GM10847 (cell line): Measurements from ENCODE around the gene GJA3.

Experiments used
- POLR2A ChIP-seq: IDR thresholded peaks from 2 replicates; pipeline ENCODE4 v1.6.1; 2011; ENCODE audit not compliant: insufficient read length; ENCODE audit errors: extremely low read depth

GJA3 gene

DNA sequence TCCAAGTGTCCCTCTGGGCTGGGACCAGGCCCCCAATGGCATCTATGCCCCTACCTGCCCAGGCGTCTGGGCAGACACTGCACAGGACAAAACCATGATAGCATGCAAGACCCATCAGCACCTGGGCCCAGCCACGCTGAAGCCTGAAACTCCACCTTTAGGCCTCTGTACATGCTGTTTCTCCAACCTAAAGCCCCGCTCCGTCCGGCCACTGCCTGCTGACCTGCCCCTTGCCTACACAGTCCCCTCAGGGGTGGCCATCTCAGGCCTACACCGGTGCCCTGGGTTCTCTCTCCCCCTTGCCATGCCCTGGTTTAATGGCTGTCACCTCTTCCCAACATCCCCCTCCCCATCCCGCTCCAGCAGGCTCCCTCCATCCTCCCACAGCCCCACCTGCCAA is 15.3 kb downstream of the GJA3 start:
- no peak for TF ChIP-seq POLR2A

DNA sequence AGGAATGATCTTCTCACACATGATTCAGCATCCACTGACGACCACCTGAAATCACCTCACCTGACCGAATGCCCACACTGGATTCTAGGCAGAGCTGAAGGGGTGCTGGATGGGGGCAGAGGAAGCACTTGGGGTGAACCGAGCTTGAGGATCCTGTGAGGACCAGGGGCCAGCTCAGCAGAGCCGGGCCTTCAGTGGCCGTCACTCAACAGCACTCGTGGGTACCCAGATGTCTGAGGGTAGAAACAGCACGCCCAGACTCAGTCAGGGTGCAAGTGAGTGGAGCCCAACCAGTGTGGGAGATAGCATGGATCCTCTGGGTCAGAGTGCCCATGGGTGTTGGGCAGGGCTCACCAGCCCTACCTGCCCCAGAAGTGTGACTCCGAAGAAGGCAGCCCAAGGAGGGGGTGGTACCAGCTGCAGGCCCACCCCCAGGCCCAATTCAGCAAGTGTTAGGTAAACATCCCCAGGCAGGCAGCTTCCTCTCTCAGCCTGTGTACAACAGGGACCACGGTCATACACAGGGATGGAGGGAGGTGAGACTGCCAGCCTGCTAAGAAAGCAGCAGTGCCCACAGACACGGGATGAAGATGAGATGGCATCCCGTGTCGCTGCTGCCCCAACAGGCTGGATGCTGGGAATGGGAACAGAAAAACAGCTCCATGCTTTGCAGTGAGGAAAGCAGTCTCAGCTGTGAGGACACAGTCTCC is 16.6 kb downstream of the GJA3 start:
- TF ChIP-seq POLR2A: no peak

DNA sequence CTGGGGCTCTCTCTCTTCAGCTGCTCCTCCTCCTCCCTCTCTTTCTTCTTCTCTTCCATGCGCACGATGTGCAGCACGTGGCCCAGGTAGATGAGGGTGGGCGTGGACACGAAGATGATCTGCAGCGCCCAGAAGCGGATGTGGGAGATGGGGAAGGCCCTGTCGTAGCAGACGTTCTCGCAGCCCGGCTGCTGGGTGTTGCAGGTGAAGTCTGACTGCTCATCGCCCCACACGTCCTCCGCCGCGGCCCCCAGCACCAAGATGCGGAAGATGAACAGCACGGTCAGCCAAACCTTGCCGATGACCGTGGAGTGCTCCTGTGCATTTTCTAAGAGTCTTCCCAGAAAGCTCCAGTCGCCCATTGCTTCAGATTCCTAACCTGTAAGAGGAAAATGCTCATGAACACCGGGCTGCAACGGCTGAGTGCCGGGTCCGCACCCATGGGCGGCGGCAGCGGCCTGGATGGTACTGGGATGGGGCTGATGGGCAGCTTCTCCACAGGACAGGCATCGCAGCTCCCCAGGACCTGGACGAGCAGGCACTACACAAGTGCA is 17.8 kb downstream of the GJA3 start:
- no peak for TF ChIP-seq POLR2A

DNA sequence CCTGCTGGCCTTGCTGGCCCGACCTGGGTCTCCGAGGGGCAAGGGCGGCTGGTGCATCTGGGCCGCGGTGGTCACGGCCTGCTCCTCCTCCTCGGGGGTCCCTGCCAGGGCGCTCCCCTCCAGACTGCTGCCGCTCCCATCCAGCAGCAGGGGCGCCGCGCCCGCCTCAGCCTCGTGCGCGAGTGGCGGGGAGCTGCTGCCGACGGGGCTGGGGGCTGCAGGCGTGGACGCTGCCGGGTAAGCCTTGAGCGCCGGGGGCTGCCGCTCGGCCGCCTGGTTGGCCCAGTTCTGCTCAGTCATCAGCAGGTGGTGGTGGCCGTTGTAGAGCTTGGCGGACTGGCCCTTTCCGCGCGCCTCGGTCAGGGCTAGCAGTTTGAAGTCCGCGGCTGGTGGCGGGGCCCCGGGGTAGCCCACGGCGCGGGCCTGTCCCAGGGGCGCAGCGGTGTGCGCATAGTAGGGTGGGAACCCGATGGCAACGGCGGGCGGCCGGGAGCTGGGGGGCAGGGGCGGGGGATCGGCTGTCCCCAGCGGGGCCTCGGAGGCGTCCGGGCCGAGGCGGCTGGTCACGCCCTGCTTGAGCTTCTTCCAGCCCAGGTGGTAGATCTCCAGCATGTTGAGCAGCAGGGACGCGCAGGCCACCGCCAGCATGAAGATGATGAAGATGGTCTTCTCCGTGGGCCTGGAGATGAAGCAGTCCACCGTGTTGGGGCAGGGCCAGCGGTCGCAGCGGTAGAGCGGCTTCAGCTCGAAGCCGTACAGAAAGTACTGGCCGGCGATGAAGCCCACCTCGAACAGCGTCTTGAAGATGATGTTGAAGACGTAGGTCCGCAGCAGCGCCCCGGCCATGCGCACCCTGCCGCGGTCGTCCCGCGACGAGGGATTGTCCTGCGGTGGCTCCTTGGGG is 18.6 kb downstream of the GJA3 start:
- TF ChIP-seq POLR2A: no peak

DNA sequence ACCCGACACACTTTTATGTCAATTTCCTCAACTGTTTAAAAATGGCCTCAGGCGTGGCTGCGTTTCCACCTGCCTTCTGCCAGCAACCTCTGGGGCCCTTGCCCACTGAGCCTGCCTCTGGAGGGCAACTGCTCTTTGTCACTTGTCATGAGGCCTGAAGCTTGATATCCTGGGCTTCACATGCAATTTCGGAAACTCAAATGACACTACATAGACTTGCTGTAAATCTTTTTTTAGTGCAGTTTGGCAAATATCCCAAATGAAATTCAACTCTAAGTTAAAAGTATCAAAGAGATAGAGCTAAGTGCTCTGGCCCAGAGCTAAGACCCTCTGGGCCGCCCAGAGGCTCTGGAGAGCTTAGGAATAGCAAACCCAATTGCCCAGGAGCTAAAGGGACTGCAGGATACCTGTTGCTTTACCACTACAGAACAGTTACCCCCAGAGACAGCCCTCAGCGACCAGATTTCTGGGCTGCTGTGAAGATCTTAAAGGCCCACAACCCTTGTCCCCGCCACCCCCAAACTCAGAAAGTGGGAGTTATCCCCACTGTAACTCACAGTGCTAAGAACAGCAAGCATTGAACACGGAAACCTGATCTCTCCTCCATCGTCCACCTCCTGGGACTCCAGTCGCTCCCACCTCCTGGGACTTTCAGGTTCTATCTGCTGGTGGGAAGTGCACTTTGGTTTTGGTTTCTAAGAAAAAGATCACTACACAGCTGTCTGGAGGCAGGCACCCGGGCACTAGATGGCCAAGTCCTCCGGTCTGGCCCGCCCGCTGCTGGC is 19.4 kb downstream of the GJA3 start:
- no peak for TF ChIP-seq POLR2A

DNA sequence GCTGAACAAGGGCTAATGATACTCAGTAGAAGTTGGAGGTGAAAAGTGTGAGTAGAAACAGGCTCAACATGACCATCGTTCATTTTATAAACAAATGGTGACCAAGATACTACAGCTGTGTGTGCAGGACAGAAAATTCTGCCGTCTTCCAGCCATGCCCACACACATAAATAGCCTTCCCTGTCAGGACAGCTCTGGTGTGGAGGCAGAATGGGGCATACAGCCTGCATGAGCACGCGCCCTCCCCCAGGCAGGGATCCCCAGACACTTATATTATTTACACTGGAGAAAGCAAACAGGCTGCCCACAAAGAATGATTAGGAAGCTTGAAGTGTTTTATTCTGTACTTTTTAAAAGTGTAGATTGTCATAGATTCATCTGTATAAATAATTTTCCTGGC is 20.4 kb downstream of the GJA3 start:
- no peak for TF ChIP-seq POLR2A

DNA sequence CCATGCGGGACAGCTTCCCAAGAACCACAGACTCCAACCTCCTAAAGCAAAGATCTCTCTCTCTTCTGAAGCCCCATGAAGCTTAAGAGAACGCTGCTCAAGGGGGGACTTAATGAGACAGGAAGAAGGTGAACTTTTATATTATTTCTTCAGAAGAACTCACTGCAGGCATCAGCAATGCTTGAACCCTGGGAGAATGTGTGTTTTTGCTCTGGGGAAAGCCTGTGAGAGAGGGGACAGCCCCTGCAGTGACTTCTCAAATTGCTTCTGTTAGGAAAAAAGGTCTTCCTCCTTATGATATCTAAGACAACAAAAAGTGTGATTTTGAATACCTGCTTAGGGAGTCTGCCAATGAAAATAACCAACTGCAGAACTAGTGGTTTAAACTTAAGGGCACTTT is 23.0 kb downstream of the GJA3 start:
- no peak for TF ChIP-seq POLR2A

DNA sequence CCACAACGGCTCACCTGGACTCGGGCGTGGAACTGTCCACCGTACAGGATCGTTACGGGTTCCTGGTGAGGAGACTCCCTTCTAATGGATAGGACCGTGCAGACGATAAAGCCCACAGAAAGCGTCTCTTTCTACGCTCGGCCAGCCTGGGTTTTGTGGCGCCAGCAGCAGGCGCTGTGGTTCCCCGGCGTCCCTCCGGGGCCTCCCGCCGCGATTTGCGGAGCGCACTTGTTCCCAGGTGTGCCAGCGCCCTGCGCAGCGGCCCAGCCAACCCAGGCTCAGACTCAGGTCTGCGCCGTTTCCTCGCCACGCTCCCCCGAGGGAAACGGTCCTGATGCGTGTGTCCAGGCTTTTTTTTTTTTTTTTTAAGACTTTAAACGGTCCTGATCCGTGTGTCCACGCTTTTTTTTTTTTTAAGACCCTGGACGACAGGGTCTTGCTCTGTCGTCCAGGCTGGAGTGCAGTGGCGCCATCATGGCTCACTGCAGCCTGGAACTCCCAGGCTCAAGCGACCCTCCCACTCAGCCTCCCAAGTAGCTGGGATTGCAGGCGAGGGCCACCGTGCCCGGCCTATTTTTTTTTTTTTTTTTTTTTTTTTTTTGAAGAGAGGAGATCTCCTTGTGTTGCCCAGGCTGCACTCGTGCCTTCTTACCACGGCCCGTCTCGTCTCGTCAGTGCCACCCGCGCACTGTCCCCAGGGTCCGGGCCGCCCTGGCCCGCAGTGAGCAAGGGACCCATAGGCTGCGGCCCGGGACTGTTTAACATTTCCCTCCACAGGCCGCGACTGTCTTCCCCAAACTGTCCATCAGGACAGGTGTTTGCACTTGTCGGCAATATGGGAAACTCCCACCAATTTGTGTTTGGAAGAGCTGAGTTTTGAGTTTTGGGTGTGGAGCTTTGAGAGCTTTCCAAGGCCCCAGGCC is 23.8 kb downstream of the GJA3 start:
- no peak for TF ChIP-seq POLR2A

DNA sequence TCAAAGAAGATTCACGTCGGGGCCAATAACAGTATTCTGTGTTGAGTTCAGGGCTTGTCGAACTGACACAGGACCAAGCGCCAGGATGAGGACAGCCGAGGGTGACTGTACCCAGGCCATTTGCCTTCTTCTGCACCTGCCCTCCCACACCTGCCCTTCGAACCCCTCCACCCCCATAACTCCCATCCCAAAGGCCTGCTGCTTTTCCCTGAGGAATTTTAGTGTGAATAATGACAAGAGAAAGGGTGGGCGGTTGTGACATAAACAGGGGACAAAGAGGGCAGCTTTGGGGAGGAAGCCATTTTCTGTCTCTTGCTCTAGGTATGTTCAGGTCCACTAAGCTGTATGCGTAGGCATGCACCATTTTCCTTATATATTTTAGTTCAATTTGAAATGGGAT is 26.1 kb downstream of the GJA3 start:
- no peak for TF ChIP-seq POLR2A

DNA sequence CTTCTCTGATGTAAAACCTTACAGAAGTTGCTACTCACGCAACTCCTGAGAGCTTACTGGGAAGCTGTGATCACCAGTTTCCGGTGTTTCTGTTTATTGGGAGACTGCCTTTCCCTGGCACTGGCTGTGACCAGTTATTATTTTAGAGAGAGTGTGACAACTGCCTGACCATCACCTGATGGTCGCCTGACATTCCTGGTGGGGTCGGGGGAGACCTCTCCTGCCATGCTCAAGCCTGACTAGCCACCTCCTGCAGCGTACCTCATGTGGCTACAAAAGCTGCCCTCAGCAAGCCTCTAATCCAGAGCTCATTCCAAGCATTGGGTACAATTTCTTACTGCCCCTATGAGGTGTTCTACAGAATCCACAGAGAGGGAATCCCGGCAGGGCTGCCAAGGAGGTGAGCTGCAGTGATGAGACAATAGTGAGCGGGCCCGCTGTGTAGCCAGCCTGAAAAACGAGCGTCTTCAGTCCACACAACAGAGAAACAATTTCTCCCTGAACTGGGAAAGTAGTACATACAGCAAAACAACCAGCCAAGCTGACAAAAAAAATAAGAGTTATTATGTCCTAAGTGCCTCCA is 28.7 kb downstream of the GJA3 start:
- TF ChIP-seq POLR2A: no peak

DNA sequence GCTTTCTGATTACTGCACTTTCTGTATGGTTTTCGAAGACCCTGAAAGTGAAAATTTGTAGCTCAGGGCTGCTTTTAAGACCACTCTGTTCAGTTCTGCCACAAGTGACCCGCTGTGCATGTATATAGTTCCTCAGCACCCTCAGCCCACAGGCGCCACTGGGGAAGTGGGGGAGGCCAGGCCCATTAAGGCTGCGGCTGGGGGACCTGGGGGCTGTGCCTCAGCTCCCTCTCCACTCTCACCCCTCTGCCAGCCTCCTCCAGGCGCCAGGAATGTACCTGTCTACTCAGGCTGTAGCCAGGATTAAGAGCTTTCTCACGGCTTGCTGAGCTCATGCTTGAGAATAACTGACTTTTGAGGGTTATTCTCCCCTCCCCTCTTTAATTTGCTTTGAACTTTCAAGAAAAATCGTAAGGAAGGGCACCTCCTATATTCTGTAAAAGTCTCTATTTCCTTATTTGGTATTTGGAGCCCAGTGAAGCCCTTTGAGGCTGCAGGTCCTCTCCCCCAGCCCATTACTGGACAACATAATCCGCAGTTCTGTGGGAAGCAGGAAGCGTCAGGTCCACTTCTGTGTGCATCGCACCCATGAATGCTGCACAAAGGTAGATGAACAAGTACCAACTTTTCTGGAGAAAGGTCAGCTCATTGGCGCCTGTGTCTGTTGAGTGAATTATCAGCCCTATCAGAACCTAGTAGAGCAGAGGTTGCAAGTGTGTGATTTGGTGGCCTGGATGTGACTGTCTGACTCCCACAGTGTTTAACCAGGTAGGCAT is 29.6 kb downstream of the GJA3 start:
- no peak for TF ChIP-seq POLR2A

DNA sequence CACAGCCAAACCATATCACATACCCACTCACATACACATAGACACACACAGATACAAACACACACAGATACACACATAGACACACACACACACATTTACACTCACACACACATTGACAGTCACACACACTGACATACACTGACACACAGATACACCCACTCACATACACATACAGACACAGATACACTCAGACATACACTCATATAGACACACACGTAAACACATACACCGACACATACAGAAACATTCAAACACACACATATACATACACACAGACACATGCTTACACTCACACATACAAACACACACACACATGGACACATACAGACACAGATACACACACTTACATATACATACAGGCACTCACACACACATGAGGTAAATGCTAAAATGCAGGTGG is 30.2 kb downstream of the GJA3 start:
- no peak for TF ChIP-seq POLR2A

DNA sequence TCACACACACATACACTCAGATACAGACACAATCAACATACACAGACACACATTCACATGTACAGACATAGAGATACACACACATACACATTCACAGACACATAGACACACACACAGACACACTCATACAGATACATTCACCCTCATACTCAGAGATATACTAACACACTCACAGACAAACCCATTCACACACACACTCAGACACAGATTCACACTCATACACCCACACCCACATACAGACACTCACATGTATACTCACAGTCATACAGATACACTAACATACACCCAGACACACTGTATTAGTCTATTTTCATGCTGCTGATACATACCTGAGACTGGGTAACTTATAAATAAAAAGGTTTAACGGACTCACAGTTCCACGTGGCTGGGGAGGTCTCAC is 30.8 kb downstream of the GJA3 start:
- TF ChIP-seq POLR2A: no peak

DNA sequence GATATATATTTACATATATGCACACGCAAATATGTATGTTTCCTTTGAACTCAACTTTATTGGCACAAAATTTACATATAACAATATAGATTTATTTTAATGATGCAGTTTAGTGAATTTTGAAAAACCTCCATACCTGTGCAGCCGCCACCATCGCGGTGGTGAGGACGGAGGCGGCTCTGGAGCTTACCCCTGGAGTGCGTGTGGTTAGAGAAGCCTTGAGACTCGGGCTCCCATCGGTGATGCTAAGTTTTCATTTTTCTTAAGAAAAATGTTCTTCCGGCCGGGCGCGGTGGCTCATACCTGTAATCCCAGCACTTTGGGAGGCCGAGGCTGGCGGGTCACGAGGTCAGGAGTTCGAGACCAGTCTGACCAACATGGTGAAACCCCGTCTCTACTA is 31.8 kb downstream of the GJA3 start:
- TF ChIP-seq POLR2A: no peak

DNA sequence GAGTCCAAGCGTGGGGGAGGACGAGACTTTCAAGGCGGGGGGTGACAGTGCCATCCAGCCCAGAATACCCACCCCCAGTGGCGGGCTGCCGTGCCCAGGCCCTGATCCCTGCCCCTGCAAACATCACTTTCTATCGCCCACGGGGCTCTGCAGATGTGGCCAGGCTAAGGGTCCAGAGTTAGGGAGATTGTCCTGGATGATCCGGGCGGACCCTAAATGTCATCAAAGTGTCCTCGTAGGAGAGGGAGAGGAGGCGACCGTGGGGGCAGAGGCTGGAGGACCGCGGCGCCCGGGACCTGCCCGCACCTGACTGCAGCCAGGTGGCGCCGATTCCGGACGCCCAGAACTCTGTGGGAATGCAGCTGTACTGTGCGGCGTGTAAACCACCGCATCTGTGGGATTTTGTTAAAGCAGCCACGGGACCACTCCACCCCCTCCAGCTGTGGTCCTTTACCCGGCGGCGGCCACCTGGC is 32.4 kb downstream of the GJA3 start:
- no peak for TF ChIP-seq POLR2A
